SH-SY5Y (cell line): Measurements from ENCODE around the gene SLX4IP.

ENCODE experiments used
- GATA2 ChIP-seq: IDR thresholded peaks from 2 replicates; pipeline ENCODE4 v1.6.1; 2011; ENCODE audit warnings: mild to moderate bottlenecking, low read depth, low read length
- GATA3 ChIP-seq: IDR thresholded peaks from 2 replicates; pipeline ENCODE4 v1.6.1; 2011; ENCODE audit warnings: low read depth, mild to moderate bottlenecking, low read length, moderate library complexity

The SLX4IP gene

DNA sequence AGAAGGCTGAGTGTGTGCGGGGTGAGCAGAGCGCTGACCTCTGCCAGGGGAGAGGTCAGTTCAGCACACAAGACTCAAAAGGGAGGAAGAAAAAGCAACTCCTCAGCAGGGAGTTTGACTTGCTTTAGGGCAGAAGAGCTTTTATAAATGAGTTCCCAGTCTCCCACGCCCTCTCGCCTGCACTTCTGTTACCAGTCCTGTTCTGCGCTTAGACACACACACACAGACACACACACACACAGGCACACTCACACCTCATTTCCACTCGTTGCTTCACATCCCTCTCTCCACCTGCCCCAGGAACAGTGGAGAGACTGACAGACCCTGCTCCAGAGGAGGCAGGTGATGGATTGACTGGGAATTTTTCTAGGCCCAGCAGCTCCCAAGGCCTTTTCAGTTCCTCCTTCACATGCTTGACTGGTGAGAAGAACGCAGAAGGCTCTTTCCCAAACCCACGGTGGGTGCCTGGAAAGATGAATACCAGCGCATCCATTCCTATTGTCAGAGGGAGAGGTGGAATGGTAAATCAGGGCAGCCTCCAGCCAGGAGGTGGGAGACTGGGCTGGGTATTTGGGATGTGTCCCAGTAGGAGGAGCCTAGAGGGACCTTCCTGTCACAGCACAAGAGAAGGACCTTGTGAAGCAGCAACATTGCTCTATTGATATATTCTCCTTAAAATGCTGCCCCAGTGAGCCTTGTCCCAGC, 195.0 kb downstream of the SLX4IP start:
- no peak for TF ChIP-seq GATA3
- TF ChIP-seq GATA2 = no peak

DNA sequence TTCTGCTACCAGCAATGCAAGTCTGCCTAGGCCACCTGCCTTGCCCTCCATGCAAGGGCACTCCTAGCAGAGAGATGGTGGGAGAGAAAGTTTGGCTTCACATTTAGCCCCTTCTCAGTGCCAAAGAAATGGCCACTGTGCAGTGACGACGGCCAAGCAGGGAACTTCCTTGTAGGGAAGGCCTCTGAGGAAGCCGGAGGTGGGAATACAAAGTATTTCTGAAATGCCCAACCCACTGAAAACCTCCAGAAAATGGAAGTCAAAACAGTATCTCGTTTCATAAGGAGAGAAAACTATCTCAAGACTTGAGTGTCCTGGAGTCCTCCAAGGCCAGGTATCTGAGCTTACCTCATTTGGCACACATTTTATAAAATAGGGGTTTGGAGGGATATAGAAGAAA, 196.0 kb downstream of the SLX4IP start:
- TF ChIP-seq GATA2 (no peak), GATA3 (no peak)

DNA sequence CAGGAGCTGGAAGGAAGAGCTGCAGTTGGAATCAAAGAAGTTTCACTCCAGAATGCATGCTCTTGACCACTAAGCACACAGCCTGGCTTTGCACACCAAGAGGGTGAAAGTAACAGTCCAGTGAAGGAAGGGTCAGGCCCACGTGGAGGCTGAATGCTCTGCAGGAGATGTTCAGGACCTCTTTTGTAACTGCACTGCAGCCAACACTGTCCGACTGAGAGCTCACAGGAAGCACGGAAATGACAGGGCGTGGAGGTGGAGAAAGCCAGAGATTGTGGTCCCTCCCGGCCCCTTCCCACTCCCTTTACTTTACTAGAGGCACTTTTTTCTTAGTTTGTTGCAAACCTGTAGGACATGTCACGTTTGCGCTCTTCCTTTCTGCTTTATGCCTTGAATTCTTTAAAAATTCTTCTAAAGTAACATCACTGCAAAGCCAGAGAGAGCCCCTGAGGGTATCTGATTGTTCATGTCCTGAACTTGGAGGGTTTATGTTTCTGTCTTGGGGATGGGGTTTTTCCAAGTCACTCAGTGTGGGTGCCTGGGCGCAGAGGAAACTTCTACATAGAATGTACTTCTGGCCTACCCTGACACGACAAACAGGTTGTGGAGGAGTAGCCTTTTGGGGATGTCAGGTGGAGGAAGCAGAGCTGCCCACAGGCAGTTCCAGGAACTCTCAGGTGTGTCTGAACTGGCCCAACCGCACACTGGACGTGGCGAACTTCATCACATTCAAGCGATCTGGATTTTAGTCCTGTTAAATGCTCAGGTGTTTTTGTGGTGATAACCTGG, 197.8 kb downstream of the SLX4IP start:
- TF ChIP-seq GATA2 = no peak

DNA sequence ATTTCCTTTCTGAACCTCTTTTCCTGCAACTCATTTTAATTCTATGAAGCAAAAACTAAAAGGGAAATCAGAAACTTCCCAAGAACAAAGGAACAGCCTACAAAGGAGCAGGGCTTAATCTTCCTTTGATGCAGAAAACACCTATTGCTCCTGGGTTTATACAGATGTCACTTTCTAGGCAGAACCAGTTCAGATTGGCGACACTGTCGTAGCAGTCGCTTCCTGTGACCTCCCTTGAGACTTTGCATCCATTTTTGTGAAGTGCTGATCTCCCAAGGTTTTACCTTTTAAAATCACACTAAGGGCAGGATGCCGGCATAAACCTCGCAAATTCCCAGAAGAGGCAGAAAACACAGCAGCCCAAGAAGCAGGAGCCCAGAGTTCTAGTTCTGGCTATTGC, 198.6 kb downstream of the SLX4IP start:
- TF ChIP-seq GATA2 = no peak
- no peak for TF ChIP-seq GATA3

DNA sequence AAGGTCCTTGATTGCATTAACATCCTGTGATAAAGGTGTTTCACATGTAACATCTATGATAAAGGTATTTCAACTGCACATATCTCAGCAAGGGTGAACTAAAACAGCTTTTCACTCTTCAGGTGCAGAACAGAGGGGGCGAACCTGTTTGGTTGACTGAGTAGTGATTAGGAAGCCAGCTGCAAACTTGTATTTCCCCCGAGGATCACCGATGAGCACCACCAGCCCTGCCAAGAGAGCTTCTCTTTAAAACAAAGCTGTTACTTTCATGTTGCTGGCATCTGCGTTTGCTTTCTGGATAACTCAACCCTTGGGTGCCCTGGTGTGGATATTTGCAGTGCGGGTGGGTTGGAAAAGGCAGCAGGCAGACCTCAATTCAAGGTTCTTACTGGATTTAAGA, 199.1 kb downstream of the SLX4IP start:
- TF ChIP-seq GATA3 (no peak), GATA2 (no peak)

DNA sequence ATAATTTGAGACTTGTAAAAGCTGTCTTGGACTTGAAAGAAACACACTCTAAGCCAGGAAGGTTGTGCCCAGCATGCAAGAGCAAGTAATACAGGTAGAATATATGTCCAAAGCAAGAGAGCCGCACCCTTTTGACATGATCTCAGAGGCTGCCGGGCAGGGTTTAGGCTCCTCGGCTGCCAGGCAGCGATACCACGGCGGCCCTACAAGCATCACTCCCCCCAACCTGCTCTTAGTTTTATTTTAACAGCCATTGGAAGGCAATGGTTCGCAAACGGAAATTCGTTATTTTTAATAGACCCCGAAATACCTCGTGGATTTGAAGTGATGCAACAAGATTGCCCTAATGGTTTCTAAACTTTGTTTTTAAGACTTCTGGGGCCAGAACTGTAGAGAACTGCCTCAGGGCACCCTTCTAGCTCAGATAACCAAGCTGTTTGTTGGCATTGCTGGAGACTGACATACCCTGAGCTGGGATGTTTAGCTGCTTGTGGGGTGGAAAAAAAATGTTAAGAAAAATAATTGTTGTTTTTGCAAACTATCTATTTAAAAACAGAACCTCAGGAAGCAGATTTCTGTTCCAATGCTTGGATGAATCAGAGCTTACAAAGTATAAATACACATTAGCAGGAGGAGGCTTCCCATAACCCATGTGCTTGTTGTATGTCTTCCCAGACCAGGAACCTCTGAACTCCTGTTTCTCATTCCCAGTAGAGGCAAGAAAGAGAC, 199.7 kb downstream of the SLX4IP start:
- TF ChIP-seq GATA3 (no peak), GATA2 (no peak)

DNA sequence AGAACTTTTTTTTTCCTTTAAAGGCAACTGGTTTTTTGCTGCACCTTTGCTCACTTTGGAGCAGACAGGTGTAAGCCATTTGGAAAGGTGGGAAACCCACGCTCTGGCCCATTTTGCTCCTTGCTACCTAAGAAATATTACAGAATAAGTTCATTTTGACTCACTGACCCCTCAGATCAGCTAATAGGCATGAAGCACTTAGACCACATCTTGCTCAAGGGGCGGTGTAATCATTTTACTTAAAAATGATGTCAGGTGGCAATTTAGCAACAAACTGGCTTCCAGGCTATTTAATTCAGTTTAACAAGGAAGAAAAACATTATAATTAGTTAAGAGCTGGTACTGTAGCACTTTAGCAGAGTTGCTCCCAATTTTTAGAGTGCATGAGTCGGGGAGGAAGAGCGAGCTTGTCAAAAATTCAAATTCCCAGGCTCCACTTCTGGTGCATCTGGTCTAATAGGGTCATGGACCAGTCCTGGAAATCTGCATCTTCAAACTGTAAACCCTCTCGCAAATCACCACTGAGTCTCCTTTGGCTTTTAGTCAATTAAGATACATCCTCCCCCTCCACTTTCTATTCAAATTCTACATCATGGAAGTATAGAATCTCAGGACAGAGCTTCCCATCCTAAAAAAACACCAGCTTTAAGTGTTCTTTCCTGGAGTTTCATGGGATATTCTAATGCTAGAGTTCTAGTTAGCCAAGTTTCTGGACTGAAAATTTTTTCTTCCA, 200.5 kb downstream of the SLX4IP start:
- TF ChIP-seq GATA3 (no peak), GATA2 (no peak)

DNA sequence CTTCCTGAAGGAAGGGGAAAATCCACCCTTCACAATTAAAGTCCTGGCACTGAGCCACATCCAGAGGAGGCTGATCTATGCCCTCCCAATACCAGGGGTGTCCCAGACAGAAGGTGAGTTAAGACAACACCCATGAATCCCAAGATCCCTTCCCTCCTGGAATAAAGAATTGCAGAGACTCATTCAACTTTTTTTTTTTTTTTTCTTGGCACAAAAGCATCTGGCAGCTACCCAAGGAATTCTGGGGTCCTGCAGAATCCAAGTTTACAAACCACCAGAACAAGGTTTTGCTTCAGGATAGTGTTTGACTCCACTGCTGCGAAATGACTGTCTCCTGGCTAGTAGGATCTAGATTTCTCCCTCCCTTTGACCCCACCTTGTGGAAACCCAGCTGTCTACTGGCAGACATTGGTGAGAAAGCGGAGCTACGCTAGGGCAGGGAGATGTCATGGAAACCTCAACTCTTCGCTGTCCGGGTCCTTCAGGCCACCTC, 201.3 kb downstream of the SLX4IP start:
- TF ChIP-seq GATA2 (no peak), GATA3 (no peak)

DNA sequence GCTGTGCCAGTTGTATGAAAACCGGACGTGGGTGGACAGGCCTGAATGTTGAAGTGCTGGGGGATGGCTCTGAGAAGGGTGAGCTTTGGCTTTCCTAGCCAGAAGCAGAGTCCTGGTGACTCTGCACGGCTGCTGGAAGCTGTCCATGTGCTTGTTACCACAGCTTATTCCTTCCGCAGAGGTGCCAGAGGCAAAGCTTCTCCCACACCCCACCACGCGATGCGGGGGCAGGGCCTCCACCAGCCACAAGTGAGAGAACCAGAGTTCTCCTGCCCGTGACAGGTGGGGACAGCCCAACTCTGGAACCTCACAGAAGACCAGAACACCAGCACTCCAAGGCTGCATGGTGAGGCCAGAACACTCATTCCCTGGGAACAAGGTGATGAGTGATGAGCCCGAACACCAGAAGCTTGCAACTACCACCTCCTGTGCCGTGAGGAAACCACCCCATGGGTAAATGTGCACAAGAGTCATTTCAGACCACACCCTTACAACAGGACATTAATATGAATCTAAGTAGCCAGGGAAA, 202.0 kb downstream of the SLX4IP start:
- TF ChIP-seq GATA2 (no peak), GATA3 (no peak)

DNA sequence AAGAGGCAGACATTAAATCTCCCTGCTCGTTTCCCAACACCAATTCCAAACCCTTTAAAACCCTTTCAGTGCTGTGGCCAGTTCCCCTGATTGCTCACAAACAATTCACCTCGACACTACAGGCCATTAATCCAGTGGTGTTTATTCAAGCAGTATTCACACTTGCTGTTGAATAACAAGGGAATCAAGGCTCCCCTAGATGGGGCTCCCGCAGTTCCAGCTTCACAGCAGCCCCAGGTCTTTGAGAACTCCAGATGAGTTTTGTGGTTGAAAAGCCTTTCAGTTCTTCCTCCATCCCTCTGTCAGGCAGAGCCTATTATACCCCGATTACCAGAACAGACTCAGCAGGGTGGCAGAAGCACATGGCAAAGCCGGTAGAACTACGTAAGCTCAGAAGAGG, 202.5 kb downstream of the SLX4IP start:
- no peak for TF ChIP-seq GATA2
- TF ChIP-seq GATA3 = no peak

DNA sequence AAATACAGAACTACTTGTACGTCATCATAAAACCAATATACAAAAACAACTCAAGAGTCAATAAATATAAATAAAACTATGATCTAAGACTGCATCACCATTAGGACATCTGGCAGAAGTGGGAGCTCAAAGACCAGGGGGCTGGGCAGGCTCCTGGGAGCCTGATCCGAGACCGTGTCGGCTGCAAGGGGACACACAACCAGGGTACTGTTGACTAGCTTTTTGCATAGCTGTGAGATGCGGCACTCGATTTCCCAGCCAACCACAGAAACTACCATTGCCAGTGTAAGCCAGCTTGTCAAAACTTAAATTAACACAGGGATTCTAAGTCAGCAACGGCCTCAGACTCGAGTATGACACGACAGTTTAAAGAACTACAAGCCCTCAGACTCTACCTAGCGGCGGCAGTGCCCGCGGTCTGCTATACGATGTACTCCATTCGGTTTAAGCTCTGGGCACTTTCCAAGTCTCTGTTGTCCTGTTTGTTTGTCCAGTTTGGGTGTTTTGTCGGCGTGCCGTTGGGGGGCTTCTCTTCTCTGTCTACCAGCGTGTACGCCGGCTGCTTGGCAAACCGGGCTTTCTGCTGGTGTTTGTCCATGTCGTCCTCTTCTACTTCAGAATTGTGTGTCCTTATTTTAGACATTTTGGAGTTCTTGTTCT, 204.1 kb downstream of the SLX4IP start:
- TF ChIP-seq GATA3 = no peak
- no peak for TF ChIP-seq GATA2

DNA sequence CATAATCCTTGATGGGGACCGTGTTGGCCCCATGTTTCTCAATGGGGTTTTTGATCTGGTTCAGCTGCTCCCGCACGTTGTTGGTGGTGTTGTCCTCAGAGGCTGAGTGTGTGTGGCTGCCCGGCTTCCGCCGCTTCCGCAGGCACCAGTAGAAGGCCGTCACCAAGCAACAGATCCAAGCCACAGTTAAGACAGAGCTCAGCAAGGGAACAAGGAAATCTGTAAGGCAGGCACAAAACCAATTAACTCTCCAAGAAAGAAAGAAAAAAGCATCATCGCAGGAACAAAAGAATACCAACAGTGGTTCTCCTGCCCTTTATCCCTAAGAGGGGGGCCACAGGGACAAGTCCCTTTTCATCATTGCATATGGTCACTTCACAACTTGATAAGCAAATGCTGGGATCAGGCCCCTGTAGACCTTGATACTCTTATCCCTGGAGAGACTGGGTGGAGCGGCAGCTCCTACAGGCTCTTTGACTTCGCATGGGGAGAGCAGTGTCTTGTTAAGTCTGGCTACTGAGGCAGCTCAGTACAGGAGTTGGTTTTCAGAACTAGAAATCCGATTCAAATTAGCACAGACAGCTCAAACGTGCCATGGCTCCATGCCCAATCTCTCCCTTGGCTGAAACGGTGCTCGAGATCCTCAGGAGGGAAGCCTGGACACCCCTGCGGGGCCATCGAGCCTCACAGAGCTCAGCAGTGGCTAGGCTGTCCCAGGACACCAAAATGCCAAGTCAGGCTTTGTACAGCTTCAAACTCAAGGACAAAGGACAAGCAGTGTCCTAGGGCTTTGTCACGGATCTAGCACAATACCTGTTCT, 204.8 kb downstream of the SLX4IP start:
- TF ChIP-seq GATA2 (no peak), GATA3 (no peak)
